ENCODE data around the gene KCNK15.

KCNK15 gene

DNA sequence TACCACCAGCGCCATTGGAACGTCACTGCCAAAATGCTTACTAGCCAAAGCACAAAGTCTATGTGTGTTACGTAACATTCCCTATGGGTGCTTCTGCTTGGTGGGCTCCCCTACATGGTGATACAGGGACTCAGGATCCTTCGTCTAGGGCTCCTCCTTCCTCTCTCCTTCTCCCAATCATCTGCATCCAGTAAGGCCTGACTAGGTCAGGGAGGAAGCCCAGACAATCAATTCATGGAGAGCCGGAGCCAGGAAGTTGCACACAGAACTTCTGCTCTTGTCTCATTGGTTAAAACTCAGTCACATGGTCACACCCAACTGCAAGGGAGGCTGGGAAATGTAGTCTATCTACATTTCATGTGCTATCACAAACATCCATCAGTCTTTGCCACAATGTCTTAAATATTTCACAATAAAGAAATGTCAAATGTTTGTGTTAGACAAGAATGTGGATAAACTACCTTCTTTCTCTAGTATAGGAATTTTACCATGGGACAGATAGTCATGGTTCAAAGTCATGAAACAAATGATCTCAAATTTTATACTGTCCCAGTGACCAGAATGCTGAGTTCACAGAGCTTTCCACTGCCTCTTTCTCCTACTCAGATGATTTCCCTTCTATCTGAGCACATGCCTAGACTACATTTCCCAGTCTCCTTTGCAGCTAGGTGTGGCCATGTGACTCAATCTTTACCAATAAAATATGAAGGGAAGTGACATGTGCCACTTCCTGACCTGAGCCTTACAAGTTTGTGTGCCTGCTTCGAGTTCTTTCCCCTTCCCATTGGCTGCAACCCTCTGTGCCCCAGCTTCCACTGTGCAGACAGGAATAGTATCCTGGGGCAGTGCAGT, 9.3 kb upstream of the KCNK15 start:
- no peak overlapping the region for H2BK120ac ChIP-seq (ENCODE audit: insufficient read depth, low read length, poor library complexity)
- peaks cover 0 to 2% of the 10 kb centered on the region in 2 experiments for H3K4me1 ChIP-seq (ENCODE audit: control insufficient read depth in 1 of 2, insufficient read depth in 2 of 2, low read length in 2 of 2)
- H3K9me3 ChIP-seq (ENCODE audit: insufficient read depth, low read depth, low read length): peaks cover 3% of the 10 kb centered on the region
- no peak overlapping the region for H3K18ac ChIP-seq (ENCODE audit: low read length)
- H3K23ac ChIP-seq (ENCODE audit: low read length): no peak overlapping the region
- H3K4me3 ChIP-seq (ENCODE audit: low read depth, low read length): no peak overlapping the region
- peak overlapping the region; percentile 4 for H4K91ac ChIP-seq (ENCODE audit: low read depth, low read length)
- no peak overlapping the region for H3K9ac ChIP-seq (ENCODE audit: low read length)
- no peaks in the 10 kb centered on the region for H3K36me3 ChIP-seq (ENCODE audit: control insufficient read depth in 1 of 2, insufficient read depth in 2 of 2, low read length in 2 of 2)
- H4K12ac ChIP-seq (ENCODE audit: low read depth, low read length): peak overlapping the region; percentile 0
- no peak overlapping the region for H3K4ac ChIP-seq (ENCODE audit: low read depth, low read length)
- H3K79me2 ChIP-seq (ENCODE audit: control insufficient read depth, insufficient read depth, low read length, poor library complexity): no peaks in the 10 kb centered on the region
- peak; percentile 65 to 85 for DNase-seq
- WGBS (ENCODE audit: extremely low coverage, insufficient coverage, insufficient read length): no CpG with 5 or more reads among the region's 6 CpGs
- no peak overlapping the region for H3K14ac ChIP-seq (ENCODE audit: low read length)
- H3K27me3 ChIP-seq (ENCODE audit: insufficient read depth, low read length): no peaks in the 10 kb centered on the region
- no peak overlapping the region for H2AK5ac ChIP-seq (ENCODE audit: low read length)
- no peak overlapping the region for H2AFZ ChIP-seq (ENCODE audit: insufficient read depth, low read length, poor library complexity)
- no peak overlapping the region for H3K4me2 ChIP-seq (ENCODE audit: low read length)
- H3K79me1 ChIP-seq (ENCODE audit: low read length): no peaks in the 10 kb centered on the region
- H4K8ac ChIP-seq (ENCODE audit: low read depth, low read length): peak overlapping the region; percentile 30
- H3K27ac ChIP-seq (ENCODE audit: low read depth, low read length): no peak overlapping the region
- H2BK5ac ChIP-seq (ENCODE audit: low read depth, low read length, poor library complexity): no peak overlapping the region
- H2BK12ac ChIP-seq (ENCODE audit: low read length): no peak overlapping the region

DNA sequence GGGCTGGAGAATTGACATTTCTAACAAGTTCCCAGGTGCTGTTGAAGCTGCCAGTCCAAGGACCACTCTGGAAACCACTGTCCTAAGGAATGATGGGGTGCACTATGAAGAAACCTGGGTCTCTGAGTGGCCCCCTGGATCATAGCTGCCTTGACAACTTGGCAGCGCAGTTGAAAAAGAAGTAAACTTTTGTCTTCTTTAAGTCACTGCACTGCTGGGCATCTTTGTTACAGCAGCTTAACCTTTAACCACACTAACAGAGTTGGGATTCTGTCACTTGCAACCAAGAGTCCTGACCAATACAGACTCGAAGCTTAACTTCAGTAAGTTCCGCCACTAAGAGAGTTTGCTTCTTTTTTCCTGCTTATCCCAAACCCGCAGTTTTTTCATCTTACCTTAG, 8.5 kb upstream of the KCNK15 start:
- peaks cover 3% of the 10 kb centered on the region for H3K9me3 ChIP-seq (ENCODE audit: insufficient read depth, low read depth, low read length)
- no peak overlapping the region for H3K27ac ChIP-seq (ENCODE audit: low read depth, low read length)
- no peak overlapping the region for H3K18ac ChIP-seq (ENCODE audit: low read length)
- H3K4ac ChIP-seq (ENCODE audit: low read depth, low read length): no peak overlapping the region
- H3K79me1 ChIP-seq (ENCODE audit: low read length): no peaks in the 10 kb centered on the region
- H3K9ac ChIP-seq (ENCODE audit: low read length): no peak overlapping the region
- H3K79me2 ChIP-seq (ENCODE audit: control insufficient read depth, insufficient read depth, low read length, poor library complexity): no peaks in the 10 kb centered on the region
- no peak overlapping the region for H2AK5ac ChIP-seq (ENCODE audit: low read length)
- no peak overlapping the region for H2BK12ac ChIP-seq (ENCODE audit: low read length)
- H3K4me1 ChIP-seq (ENCODE audit: control insufficient read depth in 1 of 2, insufficient read depth in 2 of 2, low read length in 2 of 2): peaks cover 0 to 2% of the 10 kb centered on the region in 2 experiments
- no peak overlapping the region for H3K4me2 ChIP-seq (ENCODE audit: low read length)
- H3K14ac ChIP-seq (ENCODE audit: low read length): no peak overlapping the region
- peak overlapping the region; percentile 13 for H4K8ac ChIP-seq (ENCODE audit: low read depth, low read length)
- H2BK120ac ChIP-seq (ENCODE audit: insufficient read depth, low read length, poor library complexity): no peak overlapping the region
- H2AFZ ChIP-seq (ENCODE audit: insufficient read depth, low read length, poor library complexity): no peak overlapping the region
- H3K36me3 ChIP-seq (ENCODE audit: control insufficient read depth in 1 of 2, insufficient read depth in 2 of 2, low read length in 2 of 2): no peaks in the 10 kb centered on the region
- WGBS (ENCODE audit: extremely low coverage, insufficient coverage, insufficient read length): no CpG with 5 or more reads among the region's 4 CpGs
- no peaks in the 10 kb centered on the region for H3K27me3 ChIP-seq (ENCODE audit: insufficient read depth, low read length)
- no peak overlapping the region for H2BK5ac ChIP-seq (ENCODE audit: low read depth, low read length, poor library complexity)
- no peak overlapping the region for H4K91ac ChIP-seq (ENCODE audit: low read depth, low read length)
- H3K23ac ChIP-seq (ENCODE audit: low read length): no peak overlapping the region
- H3K4me3 ChIP-seq (ENCODE audit: low read depth, low read length): no peak overlapping the region
- no peak for DNase-seq
- no peak overlapping the region for H4K12ac ChIP-seq (ENCODE audit: low read depth, low read length)

DNA sequence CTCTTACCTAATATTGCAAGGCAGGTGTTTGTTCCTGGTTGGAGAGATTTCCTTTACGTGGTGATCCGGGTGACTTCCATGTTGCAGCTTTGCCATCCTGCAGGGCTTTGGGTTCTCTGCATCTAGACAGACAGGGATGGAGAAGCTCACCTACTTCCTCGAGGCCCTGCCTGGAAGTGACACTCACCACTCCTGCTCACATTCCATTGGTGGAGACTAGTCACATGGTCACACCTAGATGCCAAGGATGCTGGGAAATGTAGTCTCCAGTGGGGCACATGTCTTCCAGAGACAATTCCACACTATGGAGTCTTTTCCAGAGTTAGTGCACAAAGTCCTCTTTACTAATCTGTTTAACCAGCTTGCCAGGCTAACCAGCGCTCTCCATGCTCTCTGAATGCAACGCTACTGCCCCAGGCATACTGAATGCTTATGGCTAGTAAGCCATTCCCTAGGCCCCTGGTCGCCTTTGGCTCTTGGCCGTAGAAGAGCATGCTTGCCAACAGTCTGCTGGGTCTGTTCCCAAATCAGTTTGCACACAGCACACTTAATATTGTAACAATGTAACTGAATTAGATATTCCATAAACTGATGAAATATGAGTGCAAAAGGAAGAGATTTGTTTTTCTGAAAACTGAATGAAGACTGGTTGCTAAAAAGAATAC, 6.7 kb upstream of the KCNK15 start:
- Histone ChIP-seq H3K9me3 (ENCODE audit: insufficient read depth, low read depth, low read length) (peaks cover 3% of the 10 kb centered on the region), H2AK5ac (ENCODE audit: low read length) (no peak overlapping the region), H3K4me2 (ENCODE audit: low read length) (no peak overlapping the region), H3K36me3 (ENCODE audit: control insufficient read depth in 1 of 2, insufficient read depth in 2 of 2, low read length in 2 of 2) (no peaks in the 10 kb centered on the region), H3K27ac (ENCODE audit: low read depth, low read length) (no peak overlapping the region), H3K14ac (ENCODE audit: low read length) (no peak overlapping the region), H3K27me3 (ENCODE audit: insufficient read depth, low read length) (no peaks in the 10 kb centered on the region), H3K79me2 (ENCODE audit: control insufficient read depth, insufficient read depth, low read length, poor library complexity) (no peaks in the 10 kb centered on the region), H2BK12ac (ENCODE audit: low read length) (no peak overlapping the region), H3K23ac (ENCODE audit: low read length) (no peak overlapping the region), H3K18ac (ENCODE audit: low read length) (no peak overlapping the region), H4K91ac (ENCODE audit: low read depth, low read length) (no peak overlapping the region), H3K9ac (ENCODE audit: low read length) (no peak overlapping the region), H2AFZ (ENCODE audit: insufficient read depth, low read length, poor library complexity) (no peak overlapping the region), H3K79me1 (ENCODE audit: low read length) (no peaks in the 10 kb centered on the region), H3K4me1 (ENCODE audit: control insufficient read depth in 1 of 2, insufficient read depth in 2 of 2, low read length in 2 of 2) (no peaks in the 10 kb centered on the region), H4K8ac (ENCODE audit: low read depth, low read length) (no peak overlapping the region), H4K12ac (ENCODE audit: low read depth, low read length) (no peak overlapping the region), H3K4ac (ENCODE audit: low read depth, low read length) (no peak overlapping the region), H2BK120ac (ENCODE audit: insufficient read depth, low read length, poor library complexity) (no peak overlapping the region), H2BK5ac (ENCODE audit: low read depth, low read length, poor library complexity) (no peak overlapping the region), H3K4me3 (ENCODE audit: low read depth, low read length) (no peak overlapping the region)
- no CpG with 5 or more reads among the region's 7 CpGs for WGBS (ENCODE audit: extremely low coverage, insufficient coverage, insufficient read length)
- peak; percentile 66 to 81 for DNase-seq

DNA sequence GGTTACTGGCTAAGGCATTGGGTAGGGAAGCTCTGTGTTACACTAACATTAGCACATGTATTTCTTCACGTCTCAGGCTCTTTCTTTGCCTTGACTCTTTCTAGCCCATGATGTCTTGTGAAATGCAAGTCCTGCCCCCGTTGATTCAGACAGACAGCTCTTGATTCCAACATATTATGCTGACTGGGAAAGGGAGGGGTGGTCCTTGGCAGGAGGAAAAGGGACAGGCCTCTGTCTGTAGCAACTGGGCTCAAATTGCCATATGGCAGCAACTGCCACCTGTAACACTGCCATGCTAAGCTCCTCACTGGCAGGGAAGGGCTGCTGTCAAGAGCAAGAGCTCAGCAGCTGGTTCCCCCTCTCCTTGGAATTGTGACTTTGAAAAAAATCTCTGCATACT, 5.7 kb upstream of the KCNK15 start:
- Histone ChIP-seq H2BK5ac (ENCODE audit: low read depth, low read length, poor library complexity) (no peak overlapping the region), H2BK120ac (ENCODE audit: insufficient read depth, low read length, poor library complexity) (no peak overlapping the region), H2AK5ac (ENCODE audit: low read length) (no peak overlapping the region), H3K14ac (ENCODE audit: low read length) (no peak overlapping the region), H3K4me2 (ENCODE audit: low read length) (no peak overlapping the region), H3K79me2 (ENCODE audit: control insufficient read depth, insufficient read depth, low read length, poor library complexity) (no peaks in the 10 kb centered on the region), H3K79me1 (ENCODE audit: low read length) (no peaks in the 10 kb centered on the region), H4K8ac (ENCODE audit: low read depth, low read length) (no peak overlapping the region), H2AFZ (ENCODE audit: insufficient read depth, low read length, poor library complexity) (no peak overlapping the region), H2BK12ac (ENCODE audit: low read length) (no peak overlapping the region), H3K9me3 (ENCODE audit: insufficient read depth, low read depth, low read length) (peaks cover 3% of the 10 kb centered on the region), H3K18ac (ENCODE audit: low read length) (no peak overlapping the region), H3K36me3 (ENCODE audit: control insufficient read depth in 1 of 2, insufficient read depth in 2 of 2, low read length in 2 of 2) (no peaks in the 10 kb centered on the region), H3K23ac (ENCODE audit: low read length) (no peak overlapping the region), H3K4me3 (ENCODE audit: low read depth, low read length) (no peak overlapping the region), H4K91ac (ENCODE audit: low read depth, low read length) (no peak overlapping the region), H3K4me1 (ENCODE audit: control insufficient read depth in 1 of 2, insufficient read depth in 2 of 2, low read length in 2 of 2) (no peaks in the 10 kb centered on the region), H3K27ac (ENCODE audit: low read depth, low read length) (no peak overlapping the region), H3K4ac (ENCODE audit: low read depth, low read length) (no peak overlapping the region), H4K12ac (ENCODE audit: low read depth, low read length) (no peak overlapping the region), H3K27me3 (ENCODE audit: insufficient read depth, low read length) (peaks cover 5% of the 10 kb centered on the region), H3K9ac (ENCODE audit: low read length) (no peak overlapping the region)
- no CpG with 5 or more reads among the region's 2 CpGs for WGBS (ENCODE audit: extremely low coverage, insufficient coverage, insufficient read length)
- DNase-seq: no peak
